GM06990 (cell line): ENCODE results near the gene CDH26.
"Not testable (repeated sequence)": the region's sequence is repeated elsewhere in the genome, so short reads cannot be mapped to it uniquely, and the experiment has no call there.

Source experiments
- DNase-seq: peaks from one replicate; pipeline ENCODE4 v3.0.0-alpha.2; 2011; ENCODE audit not compliant: insufficient read length; ENCODE audit errors: extremely low read depth
- H3K27me3 ChIP-seq: replicated peaks from 2 replicates; pipeline ENCODE4 v1.6.0; 2011; ENCODE audit warnings: low read length; ENCODE audit not compliant: control insufficient read depth, insufficient read depth
- H3K36me3 ChIP-seq: 2 replicates; pipeline ENCODE4 v1.5.1; 2011; ENCODE audit warnings: low read length; ENCODE audit not compliant: control insufficient read depth, insufficient read depth
- H3K4me3 ChIP-seq: replicated peaks from 2 replicates; pipeline ENCODE4 v1.5.1; 2011; ENCODE audit warnings: low read depth, mild to moderate bottlenecking, control low read depth, low read length
- CTCF ChIP-seq: IDR thresholded peaks from 2 replicates; pipeline ENCODE4 v1.5.1; 2011; ENCODE audit warnings: low read length, control low read depth, mild to moderate bottlenecking, inconsistent platforms; ENCODE audit not compliant: insufficient read depth, poor library complexity, severe bottlenecking

Gene CDH26

GRCh38 chr20:60039526-60039925 lies 81.3 kb downstream of the CDH26 start:
- no peaks in the 10 kb centered on the region for H3K36me3 ChIP-seq
- DNase-seq, result no peak
- no peaks in the 10 kb centered on the region for H3K27me3 ChIP-seq
- no peak overlapping the region for H3K4me3 ChIP-seq
- no peak for TF ChIP-seq CTCF

DNA sequence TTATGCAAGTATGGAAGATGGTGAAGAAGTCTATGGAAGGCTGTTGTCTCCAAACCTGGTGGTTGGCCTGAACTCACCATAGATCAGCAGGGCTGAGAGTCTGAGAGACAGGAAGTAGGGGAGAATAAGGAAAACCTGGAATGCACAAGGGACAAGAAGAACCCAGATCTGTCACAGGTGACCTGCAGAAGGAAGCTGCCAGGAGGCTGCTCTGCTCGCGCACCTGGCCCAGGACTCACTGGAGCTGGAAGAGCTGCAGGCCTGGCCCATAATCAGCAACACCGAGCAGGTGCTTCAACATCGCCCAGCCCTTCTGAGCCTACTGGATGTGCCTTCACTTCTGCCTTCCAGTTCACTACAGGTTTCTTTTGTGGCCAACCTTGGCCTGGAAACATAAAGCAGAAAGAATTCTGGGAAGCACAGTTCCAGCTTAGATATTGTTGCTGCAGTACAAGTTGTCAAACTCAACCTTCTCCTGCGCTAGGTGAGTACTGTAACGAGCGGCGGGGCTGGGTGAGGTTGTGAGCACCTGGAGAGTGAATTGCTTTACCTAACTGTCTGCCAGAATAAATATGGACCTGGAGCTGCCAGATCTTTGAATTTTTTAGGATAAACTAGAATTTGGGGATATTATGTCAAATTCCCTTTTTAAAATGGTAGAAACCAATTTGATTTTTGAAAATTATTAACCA lies 82.4 kb downstream of the CDH26 start:
- no peaks in the 10 kb centered on the region for H3K36me3 ChIP-seq
- DNase-seq, result no peak
- H3K27me3 ChIP-seq, result no peaks in the 10 kb centered on the region
- no peak overlapping the region for H3K4me3 ChIP-seq
- TF ChIP-seq CTCF, result no peak

DNA sequence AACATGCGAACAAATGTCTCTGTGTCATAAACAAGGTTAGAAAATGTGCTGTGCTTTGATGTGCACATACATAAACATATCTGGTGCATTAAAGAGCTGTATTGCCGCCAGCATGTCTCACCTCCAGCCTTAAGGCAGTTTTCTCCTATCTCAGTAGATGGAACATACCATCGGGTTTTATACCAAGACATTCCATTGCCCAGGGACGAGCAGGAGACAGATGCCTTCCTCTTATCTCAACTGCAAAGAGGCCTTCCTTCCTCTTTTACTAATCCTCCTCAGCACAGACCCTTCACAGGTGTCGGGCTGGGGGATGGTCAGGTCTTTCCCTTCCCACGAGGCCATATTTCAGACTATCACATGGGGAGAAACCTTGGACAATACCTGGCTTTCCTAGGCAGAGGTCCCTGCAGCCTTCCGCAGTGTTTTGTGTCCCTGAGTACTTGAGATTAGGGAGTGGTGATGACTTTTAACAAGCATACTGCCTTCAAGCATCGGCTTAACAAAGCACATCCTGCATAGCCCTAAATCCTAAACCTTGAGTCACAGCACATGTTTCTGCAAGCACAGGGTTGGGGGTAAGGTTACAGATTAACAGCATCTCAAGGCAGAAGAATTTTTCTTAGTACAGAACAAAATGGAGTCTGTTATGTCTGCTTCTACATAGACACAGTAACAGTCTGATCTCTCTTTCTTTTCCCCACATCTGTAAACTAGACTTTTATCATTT lies 83.4 kb downstream of the CDH26 start:
- H3K4me3 ChIP-seq, H3K27me3 ChIP-seq, DNase-seq, H3K36me3 ChIP-seq: not testable (repeated sequence)

- no peak for TF ChIP-seq CTCF
- no peaks in the 10 kb centered on the region for H3K36me3 ChIP-seq
- H3K4me3 ChIP-seq, result no peak overlapping the region
- H3K27me3 ChIP-seq, result no peaks in the 10 kb centered on the region
- no peak for DNase-seq
Observed at GRCh38 chr20:60043435-60043834, 85.2 kb downstream of the CDH26 start.

DNA sequence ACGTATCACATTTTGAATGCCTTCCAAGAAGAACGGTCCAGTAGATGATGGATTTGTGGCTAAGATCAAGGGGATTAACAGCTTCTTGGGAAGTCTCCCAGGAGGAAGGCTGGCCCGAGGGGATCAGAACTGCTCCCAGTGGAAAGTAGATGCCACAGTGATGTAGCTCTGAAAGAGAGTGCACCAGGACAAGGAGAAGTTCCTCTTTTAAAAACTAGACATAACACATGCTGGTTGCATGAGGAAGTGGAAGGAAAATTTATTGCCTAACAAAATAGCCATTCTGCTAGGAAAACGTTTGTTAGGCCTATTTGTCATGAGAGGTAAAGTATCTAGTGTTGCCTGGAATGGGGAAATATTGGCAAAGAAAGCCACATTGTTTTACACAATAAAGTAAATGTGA lies 87.8 kb downstream of the CDH26 start:
- H3K4me3 ChIP-seq, result no peak overlapping the region
- no peak for DNase-seq
- H3K27me3 ChIP-seq, result no peaks in the 10 kb centered on the region
- TF ChIP-seq CTCF, result no peak
- no peaks in the 10 kb centered on the region for H3K36me3 ChIP-seq

- H3K27me3 ChIP-seq, result no peaks in the 10 kb centered on the region
- H3K36me3 ChIP-seq, result no peaks in the 10 kb centered on the region
- no peak overlapping the region for H3K4me3 ChIP-seq
- TF ChIP-seq CTCF, result no peak
- DNase-seq, result no peak
Observed at GRCh38 chr20:60046436-60046835, 88.2 kb downstream of the CDH26 start.
